Activated T-helper 1 cell treated with anti-CD3 and anti-CD28 coated beads, Interleukin-12 subunit alpha, Interleukin-12 subunit beta, Interleukin-2, Interleukin-4 antibody, amounts not matched to agents 30 ng/mL and 10 ng/mL and 1 ng/mL, durations not matched to agents 14 hours and 24 hours and 36 hours (primary cell): ENCODE measurements around the gene KIAA1958. TPM values are rescaled to one million over a fixed set of nuclear protein-coding genes. Genes with fewer than 3 reads are reported as not detected.
"Not testable (repeated sequence)": the region's sequence is repeated elsewhere in the genome, so short reads cannot be mapped to it uniquely, and the experiment has no call there.

Experiments used
- DNase-seq: peaks from one replicate; pipeline ENCODE4 v3.0.0; 2021; ENCODE audit warnings: low spot score
- H3K27ac Mint-ChIP-seq: one replicate; pipeline ENCODE4 v1.8.0; 2021; ENCODE audit warnings: mild to moderate bottlenecking, mixed read lengths
- H3K27me3 Mint-ChIP-seq: one replicate; pipeline ENCODE4 v1.8.0; 2022; ENCODE audit warnings: mild to moderate bottlenecking, moderate library complexity, mixed read lengths; ENCODE audit not compliant: insufficient read depth
- H3K36me3 Mint-ChIP-seq: one replicate; pipeline ENCODE4 v1.8.0; 2021; ENCODE audit warnings: low read depth, mixed read lengths
- H3K4me1 Mint-ChIP-seq: one replicate; pipeline ENCODE4 v1.8.0; 2021; ENCODE audit warnings: low read depth, mixed read lengths
- H3K4me3 Mint-ChIP-seq: one replicate; pipeline ENCODE4 v1.8.0; 2021; ENCODE audit warnings: mild to moderate bottlenecking, moderate library complexity, mixed read lengths
- H3K9me3 Mint-ChIP-seq: one replicate; pipeline ENCODE4 v1.8.0; 2021; ENCODE audit warnings: mixed read lengths
- intact Hi-C: fragments of 100-400 bp; cut with micrococcal nuclease; formaldehyde crosslinking; loops from one replicate; pipeline ENCODE4 v1.15.1; 2024
- total RNA-seq: library from RNA; stranded (reverse); gene quantifications from 2 replicates; pipeline ENCODE4 v1.2.3, GENCODE V29; 2022

KIAA1958 gene
- total RNA-seq, 1 donor from 2014 or later = 8.6 TPM

GRCh38 chr9:112647596-112647995 lies 161.0 kb downstream of the KIAA1958 start:
- intact Hi-C loops = no loop called here
- Mint-ChIP-seq H3K4me1 (no peaks in the 10 kb centered on the region), H3K27ac (no peak overlapping the region), H3K27me3 (no peaks in the 10 kb centered on the region), H3K4me3 (no peak overlapping the region), H3K9me3 (peaks cover 19% of the 10 kb centered on the region), H3K36me3 (peaks cover 13% of the 10 kb centered on the region)
- no peak for DNase-seq

- Mint-ChIP-seq H3K27me3 (no peaks in the 10 kb centered on the region), H3K9me3 (peaks cover 19% of the 10 kb centered on the region), H3K4me1 (no peaks in the 10 kb centered on the region), H3K4me3 (no peak overlapping the region), H3K36me3 (peaks cover 13% of the 10 kb centered on the region), H3K27ac (no peak overlapping the region)
- intact Hi-C loops = no loop called here
- DNase-seq = no peak
These were observed 162.0 kb downstream of the KIAA1958 start for GRCh38 chr9:112648624-112649023.

- intact Hi-C loops = no loop called here
- no peak overlapping the region for H3K27ac Mint-ChIP-seq
- no peak for DNase-seq
- no peak overlapping the region for H3K4me3 Mint-ChIP-seq
- peaks cover 2% of the 10 kb centered on the region for H3K27me3 Mint-ChIP-seq
- H3K4me1 Mint-ChIP-seq = no peaks in the 10 kb centered on the region
- H3K36me3 Mint-ChIP-seq = no peaks in the 10 kb centered on the region
- H3K9me3 Mint-ChIP-seq = no peaks in the 10 kb centered on the region
These were observed 167.7 kb downstream of the KIAA1958 start for GRCh38 chr9:112654282-112654681.

GRCh38 chr9:112655668-112656067 lies 169.0 kb downstream of the KIAA1958 start:
- H3K4me3 Mint-ChIP-seq = no peak overlapping the region
- no peak for DNase-seq
- H3K27me3 Mint-ChIP-seq = peaks cover 2% of the 10 kb centered on the region
- no peak overlapping the region for H3K27ac Mint-ChIP-seq
- intact Hi-C loops = no loop called here
- H3K4me1 Mint-ChIP-seq = no peaks in the 10 kb centered on the region
- no peaks in the 10 kb centered on the region for H3K9me3 Mint-ChIP-seq
- no peaks in the 10 kb centered on the region for H3K36me3 Mint-ChIP-seq

- Mint-ChIP-seq H3K9me3 (no peaks in the 10 kb centered on the region), H3K27me3 (peaks cover 5% of the 10 kb centered on the region), H3K36me3 (no peaks in the 10 kb centered on the region), H3K27ac (no peak overlapping the region), H3K4me3 (no peak overlapping the region), H3K4me1 (no peaks in the 10 kb centered on the region)
- DNase-seq = no peak
- intact Hi-C loops = no loop called here
These were observed 173.3 kb downstream of the KIAA1958 start for GRCh38 chr9:112659906-112660305.

- Mint-ChIP-seq H3K27me3 (peaks cover 5% of the 10 kb centered on the region), H3K27ac (no peak overlapping the region), H3K4me3 (no peak overlapping the region), H3K9me3 (no peaks in the 10 kb centered on the region), H3K4me1 (no peaks in the 10 kb centered on the region), H3K36me3 (no peaks in the 10 kb centered on the region)
- DNase-seq = no peak
- intact Hi-C loops = no loop called here
These were observed 177.1 kb downstream of the KIAA1958 start for GRCh38 chr9:112663681-112664080.

GRCh38 chr9:112664531-112664930 lies 177.9 kb downstream of the KIAA1958 start:
- Mint-ChIP-seq H3K27me3 (peaks cover 5% of the 10 kb centered on the region), H3K27ac (no peak overlapping the region), H3K4me3 (no peak overlapping the region), H3K4me1 (no peaks in the 10 kb centered on the region), H3K9me3 (no peaks in the 10 kb centered on the region), H3K36me3 (no peaks in the 10 kb centered on the region)
- no peak for DNase-seq
- intact Hi-C loops = no loop called here

- H3K27me3 Mint-ChIP-seq = peaks cover 5% of the 10 kb centered on the region
- H3K9me3 Mint-ChIP-seq = no peaks in the 10 kb centered on the region
- no peaks in the 10 kb centered on the region for H3K36me3 Mint-ChIP-seq
- DNase-seq = no peak
- H3K4me1 Mint-ChIP-seq = no peaks in the 10 kb centered on the region
- no peak overlapping the region for H3K4me3 Mint-ChIP-seq
- no peak overlapping the region for H3K27ac Mint-ChIP-seq
- intact Hi-C loops = loop anchor here (5.0 kb wide), 1 partner anchor 127 kb away; no protein-coding TSS in a partner anchor
These were observed 178.7 kb downstream of the KIAA1958 start for GRCh38 chr9:112665347-112665746.

- Mint-ChIP-seq H3K4me1 (no peaks in the 10 kb centered on the region), H3K27ac (no peak overlapping the region), H3K36me3 (no peaks in the 10 kb centered on the region), H3K4me3 (no peak overlapping the region), H3K27me3 (peaks cover 6% of the 10 kb centered on the region), H3K9me3 (no peaks in the 10 kb centered on the region)
- intact Hi-C loops = loop anchor here (5.0 kb wide), 1 partner anchor 123 kb away; no protein-coding TSS in a partner anchor
- DNase-seq = no peak
These were observed 182.7 kb downstream of the KIAA1958 start for GRCh38 chr9:112669326-112669725.

GRCh38 chr9:112670991-112671625 lies 184.5 kb downstream of the KIAA1958 start:
- no peaks in the 10 kb centered on the region for H3K36me3 Mint-ChIP-seq
- intact Hi-C loops = no loop called here
- no peaks in the 10 kb centered on the region for H3K9me3 Mint-ChIP-seq
- H3K4me1 Mint-ChIP-seq = no peaks in the 10 kb centered on the region
- no peak overlapping the region for H3K27ac Mint-ChIP-seq
- peaks cover 3% of the 10 kb centered on the region for H3K27me3 Mint-ChIP-seq
- no peak overlapping the region for H3K4me3 Mint-ChIP-seq
- no peak for DNase-seq

GRCh38 chr9:112673221-112673620 lies 186.6 kb downstream of the KIAA1958 start:
- H3K36me3 Mint-ChIP-seq, H3K27ac Mint-ChIP-seq, H3K4me3 Mint-ChIP-seq, H3K4me1 Mint-ChIP-seq, DNase-seq, H3K27me3 Mint-ChIP-seq, intact Hi-C loops: not testable (repeated sequence)
- H3K9me3 Mint-ChIP-seq = peaks cover 10% of the 10 kb centered on the region

GRCh38 chr9:112677040-112677439 lies 190.4 kb downstream of the KIAA1958 start:
- Mint-ChIP-seq H3K27ac (no peak overlapping the region), H3K4me1 (no peaks in the 10 kb centered on the region), H3K4me3 (no peak overlapping the region), H3K27me3 (peaks cover 2% of the 10 kb centered on the region), H3K9me3 (peaks cover 19% of the 10 kb centered on the region), H3K36me3 (peaks cover 2% of the 10 kb centered on the region)
- intact Hi-C loops = no loop called here
- DNase-seq = no peak

GRCh38 chr9:112680731-112681402 lies 194.2 kb downstream of the KIAA1958 start:
- H3K36me3 Mint-ChIP-seq = peaks cover 7% of the 10 kb centered on the region
- no peak for DNase-seq
- H3K4me1 Mint-ChIP-seq = no peaks in the 10 kb centered on the region
- H3K27me3 Mint-ChIP-seq = no peaks in the 10 kb centered on the region
- peaks cover 19% of the 10 kb centered on the region for H3K9me3 Mint-ChIP-seq
- intact Hi-C loops = no loop called here
- no peak overlapping the region for H3K27ac Mint-ChIP-seq
- no peak overlapping the region for H3K4me3 Mint-ChIP-seq
